ENCODE results near the gene RAB20.

GRCh38 chr13:110506396-110506795 lies 55.1 kb downstream of the RAB20 start:
- no peak for TF ChIP-seq FOXK1 (CRISPR knock-in tag; IDR thresholded peaks at IDR 0.05)
- TF ChIP-seq SP1 (CRISPR knock-in tag; conservative IDR thresholded peaks at IDR 0.05), result no peak
- TF ChIP-seq CTCF (IDR thresholded peaks at IDR 0.05), result no peak
- no peak for TF ChIP-seq ARID4B (CRISPR knock-in tag; IDR thresholded peaks at IDR 0.05; ENCODE audit: borderline replicate concordance)
- no peak for TF ChIP-seq JUN (CRISPR knock-in tag; IDR thresholded peaks at IDR 0.05)
- no peak for TF ChIP-seq NR3C1 (CRISPR knock-in tag; conservative IDR thresholded peaks at IDR 0.05; ENCODE audit: low read depth)
- TF ChIP-seq NR1H2 (CRISPR knock-in tag; IDR thresholded peaks at IDR 0.05), result no peak
- no peak for TF ChIP-seq RELA (CRISPR knock-in tag; IDR thresholded peaks at IDR 0.05; ENCODE audit: borderline replicate concordance)
- TF ChIP-seq NR2C2 (CRISPR knock-in tag; IDR thresholded peaks at IDR 0.05), result no peak
